ENCODE results near the gene MYD88.

GRCh38 chr3:38168151-38169026, 29.9 kb downstream of the MYD88 start:
- TF ChIP-seq EP300 (IDR thresholded peaks at IDR 0.05) (no peak), CTCF (IDR thresholded peaks at IDR 0.05) (no peak), POLR2AphosphoS5 (IDR thresholded peaks at IDR 0.05) (no peak)
